HepG2 (cell line): Measurements from ENCODE around the gene BRK1. TPM values are rescaled to one million over a fixed set of nuclear protein-coding genes. Genes with fewer than 3 reads are reported as not detected.

Experiments used
- HOXA7 ChIP-seq: sonication (generic); formaldehyde crosslinking; IDR thresholded peaks from 2 replicates; pipeline ENCODE4 v1.8.1; 2022; ENCODE audit warnings: mild to moderate bottlenecking, missing genetic modification reagents, moderate library complexity
- KLF13 ChIP-seq: sonication (generic); formaldehyde crosslinking; IDR thresholded peaks from 2 replicates; pipeline ENCODE4 v1.4.0; 2020; ENCODE audit warnings: mild to moderate bottlenecking, missing genetic modification reagents
- KLF9 ChIP-seq: IDR thresholded peaks from 2 replicates; pipeline ENCODE4 v1.6.1; 2016; ENCODE audit warnings: low read depth
- NFRKB ChIP-seq: fragments of 450-650 bp; IDR thresholded peaks from 2 replicates; pipeline ENCODE4 v1.6.1; 2017
- PPARG ChIP-seq: conservative IDR thresholded peaks from 2 replicates; pipeline ENCODE4 v1.6.1; 2016; ENCODE audit warnings: missing biosample characterization, missing genetic modification reagents
- PRMT3 ChIP-seq: sonication (generic); formaldehyde crosslinking; IDR thresholded peaks from 2 replicates; pipeline ENCODE4 v1.8.1; 2022; ENCODE audit warnings: low read depth, mild to moderate bottlenecking, moderate library complexity, missing genetic modification reagents, borderline replicate concordance
- SIN3A ChIP-seq: IDR thresholded peaks from 2 replicates; pipeline ENCODE4 v1.6.1; 2011; ENCODE audit warnings: low read depth, mild to moderate bottlenecking, control low read depth, low read length, borderline replicate concordance
- TEAD2 ChIP-seq: sonication (generic); formaldehyde crosslinking; IDR thresholded peaks from 2 replicates; pipeline ENCODE4 v1.9.0; 2021; ENCODE audit warnings: missing genetic modification reagents
- ZKSCAN8 ChIP-seq: IDR thresholded peaks from 2 replicates; pipeline ENCODE4 v1.6.1; 2016; ENCODE audit warnings: borderline replicate concordance, missing genetic modification reagents, missing compliant biosample characterization
- ZNF224 ChIP-seq: sonication (generic); formaldehyde crosslinking; IDR thresholded peaks from 2 replicates; pipeline ENCODE4 v1.5.0; 2020; ENCODE audit warnings: mild to moderate bottlenecking, missing genetic modification reagents
- ZNF33B ChIP-seq: sonication (generic); formaldehyde crosslinking; IDR thresholded peaks from 2 replicates; pipeline ENCODE4 v1.5.1; 2020; ENCODE audit warnings: mild to moderate bottlenecking, missing genetic modification reagents
- ZNF550 ChIP-seq: sonication (generic); formaldehyde crosslinking; IDR thresholded peaks from 2 replicates; pipeline ENCODE4 v1.4.0; 2020; ENCODE audit warnings: mild to moderate bottlenecking, missing genetic modification reagents, borderline replicate concordance
- ZNF577 ChIP-seq: sonication (generic); formaldehyde crosslinking; IDR thresholded peaks from 2 replicates; pipeline ENCODE4 v1.4.0; 2020; ENCODE audit warnings: mild to moderate bottlenecking, low read depth, missing genetic modification reagents, borderline replicate concordance
- ZNF766 ChIP-seq: sonication (generic); formaldehyde crosslinking; IDR thresholded peaks from 2 replicates; pipeline ENCODE4 v1.5.0; 2020; ENCODE audit warnings: missing genetic modification reagents, borderline replicate concordance
- polyA plus RNA-seq, 8 experiments: library from polyadenylated mRNA; depleted of rRNA in 3 of 8; stranded (reverse) in 7 of 8; unstranded in 1 of 8; fragments of >200 nt; fragmentation: Illumina TruSeq in 4 of 8; extraction: Trizol in 4 of 8; gene quantifications; 2 replicates each; pipeline versions ENCODE4 v1.2.1 to v1.2.3, GENCODE V29; 2011 to 2016; ENCODE audit warnings: low read depth in 4 of 8, missing spikeins in 1 of 8, mixed read lengths in 1 of 8; ENCODE audit not compliant: insufficient read depth in 1 of 8
- total RNA-seq, 5 experiments: library from RNA; depleted of rRNA; stranded (reverse); fragments of >200 nt; fragmentation: Illumina TruSeq; extraction: Trizol; gene quantifications; 2 replicates each; pipeline ENCODE4 v1.2.3, GENCODE V29; 2016; ENCODE audit warnings: low read depth in 1 of 5
- TF ChIP-seq, protein P1 (sequence below): sonication (generic); formaldehyde crosslinking; IDR thresholded peaks from 2 replicates; pipeline ENCODE4 v1.4.0; 2020; ENCODE audit warnings: missing genetic modification reagents, borderline replicate concordance
- TF ChIP-seq, protein P2 (sequence below): IDR thresholded peaks from 2 replicates; pipeline ENCODE4 v1.6.1; 2016; ENCODE audit warnings: mild to moderate bottlenecking
- TF ChIP-seq, protein P3 (sequence below): sonication (generic); formaldehyde crosslinking; IDR thresholded peaks from 2 replicates; pipeline ENCODE4 v1.5.0; 2020; ENCODE audit warnings: mild to moderate bottlenecking, missing genetic modification reagents
- TF ChIP-seq, protein P4 (sequence below): sonication (generic); formaldehyde crosslinking; IDR thresholded peaks from 2 replicates; pipeline ENCODE4 v1.5.0; 2020; ENCODE audit warnings: missing genetic modification reagents, mild to moderate bottlenecking, borderline replicate concordance
- TF ChIP-seq, protein P5 (sequence below): IDR thresholded peaks from 2 replicates; pipeline ENCODE4 v1.6.1; 2012; ENCODE audit warnings: inconsistent platforms

Gene BRK1
- total and polyA plus RNA-seq, 2 of the 13 experiments (the other 11 are each of a cell fraction or from before 2014, with no cell fraction given), result 118 to 155 TPM

DNA sequence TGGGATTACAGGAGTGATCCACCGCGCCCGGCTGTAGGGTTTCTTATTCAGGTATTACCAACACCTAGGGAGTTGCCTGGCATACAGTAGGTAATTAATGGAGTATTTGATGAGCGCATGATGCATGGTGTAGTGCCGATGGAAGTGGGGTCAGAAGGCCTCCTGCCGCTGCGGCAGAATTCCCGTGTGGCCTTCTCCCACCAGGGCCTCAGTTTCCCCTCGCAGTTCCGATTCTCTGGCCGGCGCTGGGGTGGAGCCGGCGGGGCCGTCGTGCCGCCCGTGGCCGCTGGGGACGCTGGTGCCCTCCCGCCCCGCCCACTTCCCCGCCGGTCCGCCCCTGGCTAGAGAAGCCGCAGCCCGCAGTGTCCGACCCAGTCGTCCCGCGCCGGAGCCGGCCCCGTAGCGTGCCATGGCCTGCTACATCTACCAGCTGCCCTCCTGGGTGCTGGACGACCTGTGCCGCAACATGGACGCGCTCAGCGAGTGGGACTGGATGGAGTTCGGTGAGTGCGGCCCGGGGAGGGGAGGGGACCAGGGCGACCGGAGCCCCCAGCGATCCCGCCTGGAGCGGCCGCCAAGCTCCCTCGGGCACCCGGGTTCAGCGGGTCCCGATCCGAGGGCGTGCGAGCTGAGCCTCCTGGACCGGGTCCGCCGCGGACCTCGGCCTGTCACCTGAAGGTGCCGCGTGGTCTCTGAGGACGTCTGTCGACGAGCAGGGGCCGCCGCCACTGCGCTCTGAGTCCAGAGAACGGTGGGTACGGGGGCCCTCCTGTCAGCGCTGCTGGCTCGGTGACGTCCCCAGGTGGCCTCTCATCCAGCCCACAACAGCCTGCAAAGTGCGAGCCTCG is 49.3 kb downstream of the BRK1 start, which contains the start of gene IRAK2 (continued):
- TF ChIP-seq, protein P1, sequence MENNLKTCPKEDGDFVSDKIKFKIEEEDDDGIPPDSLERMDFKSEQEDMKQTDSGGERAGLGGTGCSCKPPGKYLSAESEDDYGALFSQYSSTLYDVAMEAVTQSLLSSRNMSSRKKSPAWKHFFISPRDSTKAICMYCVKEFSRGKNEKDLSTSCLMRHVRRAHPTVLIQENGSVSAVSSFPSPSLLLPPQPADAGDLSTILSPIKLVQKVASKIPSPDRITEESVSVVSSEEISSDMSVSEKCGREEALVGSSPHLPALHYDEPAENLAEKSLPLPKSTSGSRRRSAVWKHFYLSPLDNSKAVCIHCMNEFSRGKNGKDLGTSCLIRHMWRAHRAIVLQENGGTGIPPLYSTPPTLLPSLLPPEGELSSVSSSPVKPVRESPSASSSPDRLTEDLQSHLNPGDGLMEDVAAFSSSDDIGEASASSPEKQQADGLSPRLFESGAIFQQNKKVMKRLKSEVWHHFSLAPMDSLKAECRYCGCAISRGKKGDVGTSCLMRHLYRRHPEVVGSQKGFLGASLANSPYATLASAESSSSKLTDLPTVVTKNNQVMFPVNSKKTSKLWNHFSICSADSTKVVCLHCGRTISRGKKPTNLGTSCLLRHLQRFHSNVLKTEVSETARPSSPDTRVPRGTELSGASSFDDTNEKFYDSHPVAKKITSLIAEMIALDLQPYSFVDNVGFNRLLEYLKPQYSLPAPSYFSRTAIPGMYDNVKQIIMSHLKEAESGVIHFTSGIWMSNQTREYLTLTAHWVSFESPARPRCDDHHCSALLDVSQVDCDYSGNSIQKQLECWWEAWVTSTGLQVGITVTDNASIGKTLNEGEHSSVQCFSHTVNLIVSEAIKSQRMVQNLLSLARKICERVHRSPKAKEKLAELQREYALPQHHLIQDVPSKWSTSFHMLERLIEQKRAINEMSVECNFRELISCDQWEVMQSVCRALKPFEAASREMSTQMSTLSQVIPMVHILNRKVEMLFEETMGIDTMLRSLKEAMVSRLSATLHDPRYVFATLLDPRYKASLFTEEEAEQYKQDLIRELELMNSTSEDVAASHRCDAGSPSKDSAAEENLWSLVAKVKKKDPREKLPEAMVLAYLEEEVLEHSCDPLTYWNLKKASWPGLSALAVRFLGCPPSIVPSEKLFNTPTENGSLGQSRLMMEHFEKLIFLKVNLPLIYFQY (CRISPR knock-in tag), result peak; percentile 97
- TF ChIP-seq SIN3A (no peak; the same call in 1 of the 2 replicates), PRMT3 (0 out of 2 replicates have a peak, but pooled peaks have one; percentile 58), PPARG (CRISPR knock-in tag) (peak; percentile 41; the same call in 1 of the 2 replicates), ZKSCAN8 (CRISPR knock-in tag) (no peak), ZNF224 (CRISPR knock-in tag) (no peak; the same call in 1 of the 2 replicates), ZNF550 (CRISPR knock-in tag) (peak; percentile 66; the same call in 1 of the 2 replicates), HOXA7 (CRISPR knock-in tag) (no peak), ZNF577 (CRISPR knock-in tag) (no peak), TEAD2 (CRISPR knock-in tag) (no peak), KLF13 (CRISPR knock-in tag) (peak; percentile 42; the same call in 1 of the 2 replicates), ZNF33B (CRISPR knock-in tag) (no peak), ZNF766 (CRISPR knock-in tag) (0 out of 2 replicates have a peak, but pooled peaks have one; percentile 42), NFRKB (no peak), KLF9 (no peak)
- TF ChIP-seq, protein P2, sequence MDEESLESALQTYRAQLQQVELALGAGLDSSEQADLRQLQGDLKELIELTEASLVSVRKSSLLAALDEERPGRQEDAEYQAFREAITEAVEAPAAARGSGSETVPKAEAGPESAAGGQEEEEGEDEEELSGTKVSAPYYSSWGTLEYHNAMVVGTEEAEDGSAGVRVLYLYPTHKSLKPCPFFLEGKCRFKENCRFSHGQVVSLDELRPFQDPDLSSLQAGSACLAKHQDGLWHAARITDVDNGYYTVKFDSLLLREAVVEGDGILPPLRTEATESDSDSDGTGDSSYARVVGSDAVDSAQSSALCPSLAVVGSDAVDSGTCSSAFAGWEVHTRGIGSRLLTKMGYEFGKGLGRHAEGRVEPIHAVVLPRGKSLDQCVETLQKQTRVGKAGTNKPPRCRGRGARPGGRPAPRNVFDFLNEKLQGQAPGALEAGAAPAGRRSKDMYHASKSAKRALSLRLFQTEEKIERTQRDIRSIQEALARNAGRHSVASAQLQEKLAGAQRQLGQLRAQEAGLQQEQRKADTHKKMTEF (CRISPR knock-in tag), result 0 out of 2 replicates have a peak, but pooled peaks have one; percentile 59
- TF ChIP-seq, protein P3, sequence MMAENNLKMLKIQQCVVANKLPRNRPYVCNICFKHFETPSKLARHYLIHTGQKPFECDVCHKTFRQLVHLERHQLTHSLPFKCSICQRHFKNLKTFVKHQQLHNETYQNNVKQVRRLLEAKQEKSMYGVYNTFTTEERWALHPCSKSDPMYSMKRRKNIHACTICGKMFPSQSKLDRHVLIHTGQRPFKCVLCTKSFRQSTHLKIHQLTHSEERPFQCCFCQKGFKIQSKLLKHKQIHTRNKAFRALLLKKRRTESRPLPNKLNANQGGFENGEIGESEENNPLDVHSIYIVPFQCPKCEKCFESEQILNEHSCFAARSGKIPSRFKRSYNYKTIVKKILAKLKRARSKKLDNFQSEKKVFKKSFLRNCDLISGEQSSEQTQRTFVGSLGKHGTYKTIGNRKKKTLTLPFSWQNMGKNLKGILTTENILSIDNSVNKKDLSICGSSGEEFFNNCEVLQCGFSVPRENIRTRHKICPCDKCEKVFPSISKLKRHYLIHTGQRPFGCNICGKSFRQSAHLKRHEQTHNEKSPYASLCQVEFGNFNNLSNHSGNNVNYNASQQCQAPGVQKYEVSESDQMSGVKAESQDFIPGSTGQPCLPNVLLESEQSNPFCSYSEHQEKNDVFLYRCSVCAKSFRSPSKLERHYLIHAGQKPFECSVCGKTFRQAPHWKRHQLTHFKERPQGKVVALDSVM, result peak; percentile 63; the same call in 1 of the 2 replicates
- TF ChIP-seq, protein P4, sequence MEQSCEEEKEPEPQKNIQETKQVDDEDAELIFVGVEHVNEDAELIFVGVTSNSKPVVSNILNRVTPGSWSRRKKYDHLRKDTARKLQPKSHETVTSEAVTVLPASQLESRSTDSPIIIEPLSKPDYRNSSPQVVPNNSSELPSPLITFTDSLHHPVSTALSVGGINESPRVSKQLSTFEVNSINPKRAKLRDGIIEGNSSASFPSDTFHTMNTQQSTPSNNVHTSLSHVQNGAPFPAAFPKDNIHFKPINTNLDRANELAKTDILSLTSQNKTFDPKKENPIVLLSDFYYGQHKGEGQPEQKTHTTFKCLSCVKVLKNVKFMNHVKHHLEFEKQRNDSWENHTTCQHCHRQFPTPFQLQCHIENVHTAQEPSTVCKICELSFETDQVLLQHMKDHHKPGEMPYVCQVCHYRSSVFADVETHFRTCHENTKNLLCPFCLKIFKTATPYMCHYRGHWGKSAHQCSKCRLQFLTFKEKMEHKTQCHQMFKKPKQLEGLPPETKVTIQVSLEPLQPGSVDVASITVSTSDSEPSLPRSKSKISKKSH (CRISPR knock-in tag), result no peak
- TF ChIP-seq, protein P5, sequence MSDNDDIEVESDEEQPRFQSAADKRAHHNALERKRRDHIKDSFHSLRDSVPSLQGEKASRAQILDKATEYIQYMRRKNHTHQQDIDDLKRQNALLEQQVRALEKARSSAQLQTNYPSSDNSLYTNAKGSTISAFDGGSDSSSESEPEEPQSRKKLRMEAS, result peak; percentile 75
